NCI-H510A (cell line): ENCODE measurements around the gene BRINP2.
A peak's percentile ranks its signal among the peaks of the same experiment; 100 is the strongest.

ENCODE experiments used
- DNase-seq: peaks from one replicate; lab custom pipeline; 2025; lab: John Stamatoyannopoulos, UW

BRINP2 gene

GRCh38 chr1:177219554-177220458, 49.0 kb downstream of the BRINP2 start:
- DNase-seq = no peak

GRCh38 chr1:177223359-177223758, 52.6 kb downstream of the BRINP2 start:
- no peak for DNase-seq

DNA sequence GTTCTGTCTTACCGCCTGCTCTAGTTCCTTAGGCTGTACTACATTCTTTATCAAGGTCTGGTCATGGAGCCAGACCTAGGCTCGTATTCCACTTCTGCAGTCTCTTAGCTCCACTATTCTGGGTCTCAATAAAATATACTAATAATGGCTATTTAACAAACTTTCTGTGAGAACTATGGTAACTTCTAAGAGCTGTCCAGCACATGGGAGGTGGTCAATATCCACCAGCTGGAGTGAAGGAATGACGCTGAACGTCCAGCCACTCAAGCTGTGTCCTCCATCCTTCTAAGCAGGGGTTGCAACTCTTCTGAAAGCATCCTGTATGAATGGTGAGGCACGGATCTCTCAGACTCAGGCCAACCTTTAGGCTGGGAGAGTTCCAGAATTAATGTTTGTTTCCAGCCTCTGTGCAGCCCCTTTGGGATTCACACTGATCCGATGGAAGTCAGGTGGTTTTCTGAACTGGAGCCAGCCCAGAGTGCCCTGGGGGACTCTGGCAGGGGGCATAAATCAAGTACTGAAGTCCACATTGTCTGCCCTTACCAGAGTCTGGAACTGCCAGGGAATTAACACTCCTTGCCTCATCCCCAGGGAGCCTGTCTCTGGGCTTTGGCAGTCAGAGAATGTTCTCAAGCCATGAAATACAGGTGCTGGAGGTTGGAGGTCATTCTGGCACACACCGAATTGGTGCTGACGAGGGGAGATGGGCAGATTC, 57.4 kb downstream of the BRINP2 start:
- no peak for DNase-seq

- DNase-seq = no peak
These were observed 57.9 kb downstream of the BRINP2 start for GRCh38 chr1:177228693-177229065.

GRCh38 chr1:177229781-177230180, 59.0 kb downstream of the BRINP2 start:
- DNase-seq = no peak

- no peak for DNase-seq
These were observed 59.7 kb downstream of the BRINP2 start for GRCh38 chr1:177230228-177231016.

- DNase-seq = no peak
These were observed 64.6 kb downstream of the BRINP2 start for GRCh38 chr1:177235350-177235749.

DNA sequence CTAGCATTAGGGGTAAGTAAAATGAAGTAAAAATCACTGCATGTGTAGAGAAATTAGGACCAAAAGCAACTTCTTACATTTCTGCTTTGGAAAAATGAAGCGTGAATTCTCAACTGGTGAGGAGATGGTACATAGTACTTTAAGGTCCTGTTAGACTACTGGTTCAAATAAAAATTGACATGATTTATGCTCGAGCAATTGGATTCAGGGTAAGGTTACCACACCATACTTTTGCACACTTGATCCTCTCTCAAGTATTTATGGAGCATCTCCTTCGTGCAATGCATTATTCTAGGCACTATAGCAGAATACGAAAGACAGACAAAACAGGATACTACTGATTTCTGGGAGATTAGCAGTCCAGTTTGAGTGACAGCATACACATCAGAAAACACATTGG, 66.2 kb downstream of the BRINP2 start:
- DNase-seq = no peak

- DNase-seq = no peak
These were observed 68.2 kb downstream of the BRINP2 start for GRCh38 chr1:177238967-177239366.

- DNase-seq = no peak
These were observed 69.0 kb downstream of the BRINP2 start for GRCh38 chr1:177239792-177240191.

- DNase-seq = no peak
These were observed 73.0 kb downstream of the BRINP2 start for GRCh38 chr1:177243773-177244172.

DNA sequence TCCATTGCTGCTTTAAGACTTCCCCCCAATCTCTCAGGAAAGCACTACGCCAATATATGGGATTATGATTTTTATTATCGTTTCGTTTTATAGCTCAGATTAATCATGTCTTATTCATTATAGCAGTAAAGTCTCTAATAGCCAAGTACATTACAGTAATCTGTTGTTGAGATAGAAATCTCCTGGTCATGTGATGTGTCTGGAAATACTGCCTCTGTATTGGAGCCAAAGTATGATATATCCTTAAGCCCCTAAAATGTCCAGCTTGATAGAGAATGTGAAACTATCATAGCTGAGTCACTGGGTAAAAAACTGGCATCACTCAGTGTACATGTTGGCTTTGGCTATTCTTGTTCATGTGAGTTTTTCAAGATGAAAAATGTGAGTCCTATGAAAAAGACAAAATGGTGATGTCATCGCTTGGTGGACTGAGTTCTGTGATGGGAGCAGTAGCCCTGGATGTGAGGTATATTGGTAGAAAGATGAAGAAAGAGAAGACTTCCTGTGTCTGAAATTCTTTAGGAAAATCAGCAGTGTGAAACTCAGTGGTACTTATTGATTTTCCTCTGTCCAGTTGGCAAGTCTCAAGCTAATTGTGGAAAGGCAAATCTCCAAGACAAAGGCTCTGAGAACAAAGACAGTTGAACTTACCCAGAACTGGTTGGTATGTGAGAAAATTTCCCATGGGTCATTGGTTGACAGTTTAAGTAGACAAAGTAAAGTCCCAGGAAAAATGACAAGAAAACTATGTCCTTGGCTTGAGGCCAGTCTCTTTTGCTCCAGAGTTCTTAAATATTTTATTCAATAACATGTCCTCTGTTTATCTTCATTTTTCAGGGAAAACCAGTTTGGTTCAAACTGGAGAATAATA, 76.2 kb downstream of the BRINP2 start:
- no peak for DNase-seq

GRCh38 chr1:177247623-177248176, 76.9 kb downstream of the BRINP2 start:
- no peak for DNase-seq

DNA sequence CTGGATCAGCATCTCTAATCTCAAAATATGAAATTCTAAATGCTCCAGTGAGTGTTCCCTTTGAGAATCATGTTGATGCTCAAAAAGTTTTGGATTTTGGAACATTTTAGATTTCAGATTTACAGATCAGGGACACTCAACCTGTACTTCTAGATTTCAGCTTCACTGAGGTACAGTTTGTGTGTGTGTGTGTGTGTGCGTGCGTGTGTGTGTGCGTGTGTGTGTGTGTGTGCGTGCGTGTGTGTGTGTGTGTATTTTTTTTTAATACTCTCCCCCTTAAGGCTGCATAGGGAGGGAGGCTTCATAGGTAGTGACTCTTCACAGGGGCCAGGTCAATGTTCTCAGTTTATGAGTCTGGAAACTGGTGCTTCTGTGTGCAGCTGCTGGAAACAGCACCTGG, 77.5 kb downstream of the BRINP2 start:
- DNase-seq = no peak

DNA sequence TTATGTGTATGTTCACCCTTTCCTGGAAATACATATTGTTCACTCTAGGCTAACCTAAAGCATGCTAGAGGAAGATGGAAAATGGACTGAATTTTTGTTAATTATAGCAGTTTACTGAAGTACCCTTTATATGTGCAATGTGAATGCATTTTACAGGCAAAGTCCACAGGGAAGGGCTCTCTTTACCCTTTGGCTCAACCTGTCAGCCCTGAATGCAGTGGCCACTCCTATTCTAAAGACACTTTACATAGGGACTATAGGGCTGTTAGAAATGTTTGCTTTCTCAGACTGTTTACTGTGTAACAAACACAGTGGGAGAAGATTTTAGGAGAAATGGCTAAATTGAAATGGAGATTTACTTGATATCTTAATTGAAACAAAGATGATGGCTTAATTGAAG, 78.5 kb downstream of the BRINP2 start:
- no peak for DNase-seq

DNA sequence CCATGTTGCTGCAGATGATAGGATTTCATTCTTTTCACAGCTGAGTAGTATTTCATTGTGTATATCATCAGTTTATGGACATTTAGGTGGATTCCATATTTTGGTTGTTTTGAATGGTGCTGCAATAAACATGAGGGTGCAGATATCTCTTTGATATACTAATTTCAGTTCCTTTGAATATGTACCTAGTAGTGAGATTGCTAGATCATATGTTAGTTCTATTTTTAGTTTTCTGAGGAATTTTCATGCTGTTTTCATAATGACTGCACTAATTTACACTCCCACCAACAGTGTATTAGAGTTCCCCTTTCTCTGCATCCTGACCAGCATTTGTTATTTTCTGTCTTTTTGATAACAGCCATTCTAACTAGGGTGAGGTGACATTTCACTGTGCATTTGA, 82.1 kb downstream of the BRINP2 start:
- DNase-seq = no peak

DNA sequence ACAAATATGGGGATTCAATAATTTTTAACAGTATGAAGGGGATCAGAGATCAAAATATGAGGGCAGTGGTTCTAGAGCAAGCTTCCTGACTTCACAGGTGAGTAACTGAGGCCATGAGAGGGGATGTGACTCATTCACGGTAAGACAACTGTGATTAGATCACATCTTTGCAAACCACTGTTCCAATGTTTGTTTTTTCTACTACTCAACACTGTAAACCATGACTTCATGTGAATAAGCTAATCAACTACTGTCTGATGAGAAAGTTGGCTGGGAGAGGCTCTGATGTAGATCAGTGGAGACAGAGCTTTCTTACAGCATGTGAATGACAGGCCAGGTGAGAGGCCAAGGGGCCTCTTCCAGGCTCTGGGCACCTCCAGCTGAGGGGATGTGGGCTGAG, 84.7 kb downstream of the BRINP2 start:
- DNase-seq = peak; percentile 36

DNA sequence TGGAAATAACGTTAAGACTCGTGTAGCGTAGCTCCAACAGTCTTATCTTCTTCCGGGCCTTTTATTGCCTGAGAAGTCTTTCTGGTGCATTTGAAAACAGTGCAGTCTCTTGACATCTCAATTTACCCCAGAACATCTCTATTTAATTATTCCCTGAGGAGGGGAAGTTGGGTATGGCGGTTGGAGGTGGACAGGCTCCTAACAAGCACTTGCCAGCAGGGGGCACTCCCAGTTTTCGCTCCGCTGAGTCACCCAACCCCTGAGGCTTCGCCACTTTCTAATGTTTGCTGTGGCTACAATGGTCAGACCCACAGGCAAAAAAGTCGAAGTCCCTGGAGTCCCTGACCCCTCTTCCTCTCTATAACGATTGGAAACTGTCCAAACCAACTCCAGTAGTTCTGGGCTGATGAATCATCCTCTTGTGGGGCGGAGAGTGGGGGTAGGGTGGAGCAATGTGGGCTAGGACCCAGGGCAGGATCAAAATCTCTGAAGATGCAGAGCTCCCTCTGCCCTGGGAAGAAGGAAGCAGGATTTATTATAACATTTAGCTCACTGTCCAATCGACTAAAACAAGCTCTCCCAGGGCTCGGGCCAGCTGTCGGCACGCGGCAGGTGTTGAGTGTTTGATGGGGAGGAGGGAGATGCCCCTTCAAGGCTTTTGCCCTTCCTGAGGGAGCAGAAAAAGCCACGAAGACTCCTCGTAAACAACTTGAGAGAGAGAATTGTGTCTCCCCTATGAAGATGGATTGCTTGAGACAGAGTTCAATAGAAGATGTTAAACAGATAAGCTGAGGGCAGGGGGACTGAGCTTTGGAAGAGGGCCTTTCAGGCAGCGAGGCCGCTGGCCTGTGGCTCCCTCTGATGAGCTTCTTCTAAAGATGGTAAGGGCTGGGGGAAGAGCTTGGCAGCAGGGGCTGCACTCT, 85.7 kb downstream of the BRINP2 start:
- peak; percentile 52 for DNase-seq

- DNase-seq = no peak
These were observed 86.4 kb downstream of the BRINP2 start for GRCh38 chr1:177257128-177257527.

DNA sequence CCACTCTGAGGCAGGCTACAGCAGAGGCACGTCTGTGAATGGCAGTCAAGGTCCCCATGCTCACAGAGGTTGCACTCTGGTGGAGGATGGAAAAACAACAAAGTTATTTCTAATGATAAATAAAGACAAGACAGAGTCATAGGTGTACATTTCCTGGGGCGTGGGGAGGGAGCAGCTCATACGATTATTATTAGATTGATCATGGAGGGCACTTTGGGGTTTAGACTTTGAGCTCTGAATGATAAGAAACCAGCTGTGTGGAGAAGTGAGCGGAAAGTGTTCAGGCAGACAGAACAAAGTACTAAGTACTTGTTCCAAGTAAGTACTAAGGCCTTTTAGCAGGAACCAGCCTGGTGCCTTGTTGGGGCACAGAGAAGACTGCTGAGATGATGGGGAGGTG, 86.8 kb downstream of the BRINP2 start:
- DNase-seq = no peak
